HepG2 (cell line): ENCODE measurements around the gene RRP9. TPM values are rescaled to one million over a fixed set of nuclear protein-coding genes. Genes with fewer than 3 reads are reported as not detected.
A peak's percentile ranks its signal among the peaks of the same experiment; 100 is the strongest.

Source experiments
- ATF7 ChIP-seq, 2 experiments: fragments of 450-650 bp in 1 of 2; sonication (generic) in 1 of 2; formaldehyde crosslinking in 1 of 2; IDR thresholded peaks; 2 replicates each; pipeline versions ENCODE4 v1.4.0 to v1.6.1; 2016 to 2020; ENCODE audit warnings: antibody characterized with exemption in 1 of 2, mild to moderate bottlenecking in 1 of 2, missing genetic modification reagents in 1 of 2
- BCL6 ChIP-seq: IDR thresholded peaks from 2 replicates; pipeline ENCODE4 v1.6.1; 2016; ENCODE audit warnings: missing genetic modification reagents, missing compliant biosample characterization
- HNF4A ChIP-seq: sonication (generic); formaldehyde crosslinking; IDR thresholded peaks from 2 replicates; pipeline ENCODE4 v1.4.0; 2020; ENCODE audit warnings: missing genetic modification reagents
- KDM2A ChIP-seq: sonication (generic); formaldehyde crosslinking; IDR thresholded peaks from 2 replicates; pipeline ENCODE4 v1.4.0; 2020; ENCODE audit warnings: low read depth, missing genetic modification reagents, borderline replicate concordance
- KMT2A ChIP-seq: sonication (generic); formaldehyde crosslinking; IDR thresholded peaks from 2 replicates; pipeline ENCODE4 v1.4.0; 2020; ENCODE audit warnings: missing genetic modification reagents
- NPAS2 ChIP-seq: sonication (generic); formaldehyde crosslinking; IDR thresholded peaks from 2 replicates; pipeline ENCODE4 v1.8.0; 2022; ENCODE audit warnings: mild to moderate bottlenecking, missing genetic modification reagents, borderline replicate concordance
- ONECUT2 ChIP-seq: sonication (generic); formaldehyde crosslinking; IDR thresholded peaks from 2 replicates; pipeline ENCODE4 v1.4.0; 2020; ENCODE audit warnings: missing genetic modification reagents
- PRDM10 ChIP-seq: sonication (generic); formaldehyde crosslinking; IDR thresholded peaks from 2 replicates; pipeline ENCODE4 v1.4.0; 2020; ENCODE audit warnings: low read depth, missing genetic modification reagents
- RBAK ChIP-seq: sonication (generic); formaldehyde crosslinking; IDR thresholded peaks from 2 replicates; pipeline ENCODE4 v1.5.1; 2020; ENCODE audit warnings: mild to moderate bottlenecking, missing genetic modification reagents
- RBM39 ChIP-seq: fragments of 200-400 bp; formaldehyde crosslinking; IDR thresholded peaks from one replicate; pipeline ENCODE4 v1.6.1; 2018; ENCODE audit warnings: antibody characterized with exemption, mild to moderate bottlenecking, low read depth, low read length; ENCODE audit not compliant: poor library complexity, severe bottlenecking
- TARDBP ChIP-seq: sonication (generic); formaldehyde crosslinking; IDR thresholded peaks from 2 replicates; pipeline ENCODE4 v1.8.0; 2022; ENCODE audit warnings: mild to moderate bottlenecking, missing genetic modification reagents
- TEAD3 ChIP-seq: optimal IDR thresholded peaks from 2 replicates; pipeline ENCODE3; 2016; ENCODE audit warnings: borderline replicate concordance
- ZKSCAN1 ChIP-seq: fragments of 150-350 bp; IDR thresholded peaks from 2 replicates; pipeline ENCODE4 v1.6.1; 2014; ENCODE audit warnings: low read length
- ZNF263 ChIP-seq: sonication (generic); formaldehyde crosslinking; IDR thresholded peaks from 2 replicates; pipeline ENCODE4 v1.4.0; 2020; ENCODE audit warnings: missing genetic modification reagents
- ZNF335 ChIP-seq: sonication (generic); formaldehyde crosslinking; IDR thresholded peaks from 2 replicates; pipeline ENCODE4 v1.4.0; 2020; ENCODE audit warnings: missing genetic modification reagents
- ZNF616 ChIP-seq: sonication (generic); formaldehyde crosslinking; IDR thresholded peaks from 2 replicates; pipeline ENCODE4 v1.5.0; 2020; ENCODE audit warnings: low read depth, mild to moderate bottlenecking, missing genetic modification reagents
- ZNF724P ChIP-seq: sonication (generic); formaldehyde crosslinking; IDR thresholded peaks from 2 replicates; pipeline ENCODE4 v1.8.0; 2022; ENCODE audit warnings: missing genetic modification reagents, borderline replicate concordance
- polyA plus RNA-seq, 8 experiments: library from polyadenylated mRNA; depleted of rRNA in 3 of 8; stranded (reverse) in 7 of 8; unstranded in 1 of 8; fragments of >200 nt; fragmentation: Illumina TruSeq in 4 of 8; extraction: Trizol in 4 of 8; gene quantifications; 2 replicates each; pipeline versions ENCODE4 v1.2.1 to v1.2.3, GENCODE V29; 2011 to 2016; ENCODE audit warnings: low read depth in 4 of 8, missing spikeins in 1 of 8, mixed read lengths in 1 of 8; ENCODE audit not compliant: insufficient read depth in 1 of 8
- total RNA-seq, 5 experiments: library from RNA; depleted of rRNA; stranded (reverse); fragments of >200 nt; fragmentation: Illumina TruSeq; extraction: Trizol; gene quantifications; 2 replicates each; pipeline ENCODE4 v1.2.3, GENCODE V29; 2016; ENCODE audit warnings: low read depth in 1 of 5
- TF ChIP-seq, protein P1 (sequence below): sonication (generic); formaldehyde crosslinking; IDR thresholded peaks from 2 replicates; pipeline ENCODE4 v1.8.1; 2023; ENCODE audit warnings: mild to moderate bottlenecking, inconsistent platforms, moderate library complexity, missing genetic modification reagents, borderline replicate concordance
- TF ChIP-seq, protein P2 (sequence below): sonication (generic); formaldehyde crosslinking; IDR thresholded peaks from 2 replicates; pipeline ENCODE4 v1.8.0; 2022; ENCODE audit warnings: missing genetic modification reagents, low read depth, mild to moderate bottlenecking, borderline replicate concordance
- TF ChIP-seq, protein P3 (sequence below): sonication (generic); formaldehyde crosslinking; IDR thresholded peaks from 2 replicates; pipeline ENCODE4 v1.5.0; 2020; ENCODE audit warnings: mild to moderate bottlenecking, missing genetic modification reagents
- TF ChIP-seq, protein P4 (sequence below): sonication (generic); formaldehyde crosslinking; IDR thresholded peaks from 2 replicates; pipeline ENCODE4 v1.5.0; 2020; ENCODE audit warnings: mild to moderate bottlenecking, missing genetic modification reagents

RRP9 gene
- total and polyA plus RNA-seq, 2 of the 13 experiments (the other 11 are each of a cell fraction or from before 2014, with no cell fraction given) = 14.8 to 44.0 TPM

DNA sequence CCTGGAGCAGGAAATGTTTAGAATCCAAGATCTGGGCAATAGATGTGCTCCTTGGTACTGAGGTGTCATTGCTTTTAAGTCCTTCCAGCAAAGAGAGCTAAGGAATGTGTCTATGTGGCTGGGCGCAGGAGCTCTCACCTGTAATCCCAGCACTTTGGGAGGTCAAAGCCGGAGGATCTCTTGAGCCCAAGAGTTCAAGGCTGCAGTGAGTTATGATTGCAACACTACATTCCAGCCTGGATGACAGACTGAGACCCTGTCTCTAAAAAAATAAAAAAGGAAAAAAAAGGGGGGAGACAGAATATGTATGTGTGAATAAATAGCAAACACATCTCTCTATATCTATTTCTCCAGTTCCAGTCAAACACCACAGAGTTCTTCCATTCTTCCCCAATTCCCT is 9.2 kb upstream of the RRP9 start (continued):
- TF ChIP-seq HNF4A (CRISPR knock-in tag) (peak; percentile 65), ZNF724P (no peak), NPAS2 (CRISPR knock-in tag) (no peak), ZNF335 (no peak), RBAK (CRISPR knock-in tag) (no peak), ZKSCAN1 (no peak), ZNF616 (no peak), KMT2A (CRISPR knock-in tag) (no peak), ONECUT2 (no peak), TEAD3 (CRISPR knock-in tag) (peak; percentile 89), RBM39 (no peak), BCL6 (CRISPR knock-in tag) (no peak), TARDBP (CRISPR knock-in tag) (no peak), ATF7 (IDR thresholded peaks at IDR 0.05) (no peak), ATF7 (CRISPR knock-in tag; IDR thresholded peaks at IDR 0.05) (no peak), ZNF263 (no peak), PRDM10 (CRISPR knock-in tag) (no peak), KDM2A (CRISPR knock-in tag) (no peak)
- TF ChIP-seq, protein P1, sequence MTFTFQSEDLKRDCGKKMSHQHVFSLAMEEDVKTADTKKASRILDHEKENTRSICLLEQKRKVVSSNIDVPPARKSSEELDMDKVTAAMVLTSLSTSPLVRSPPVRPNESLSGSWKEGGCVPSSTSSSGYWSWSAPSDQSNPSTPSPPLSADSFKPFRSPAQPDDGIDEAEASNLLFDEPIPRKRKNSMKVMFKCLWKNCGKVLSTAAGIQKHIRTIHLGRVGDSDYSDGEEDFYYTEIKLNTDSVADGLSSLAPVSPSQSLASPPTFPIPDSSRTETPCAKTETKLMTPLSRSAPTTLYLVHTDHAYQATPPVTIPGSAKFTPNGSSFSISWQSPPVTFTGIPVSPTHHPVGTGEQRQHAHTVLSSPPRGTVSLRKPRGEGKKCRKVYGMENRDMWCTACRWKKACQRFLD (CRISPR knock-in tag) = no peak
- TF ChIP-seq, protein P2, sequence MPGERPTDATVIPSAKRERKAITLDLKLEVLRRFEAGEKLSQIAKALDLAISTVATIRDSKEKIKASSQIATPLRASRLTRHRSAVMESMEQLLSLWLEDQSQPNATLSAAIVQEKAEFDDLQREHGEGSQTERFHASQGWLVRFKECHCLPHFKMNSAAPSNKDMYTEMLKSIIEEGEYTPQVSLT (CRISPR knock-in tag) = no peak
- TF ChIP-seq, protein P3, sequence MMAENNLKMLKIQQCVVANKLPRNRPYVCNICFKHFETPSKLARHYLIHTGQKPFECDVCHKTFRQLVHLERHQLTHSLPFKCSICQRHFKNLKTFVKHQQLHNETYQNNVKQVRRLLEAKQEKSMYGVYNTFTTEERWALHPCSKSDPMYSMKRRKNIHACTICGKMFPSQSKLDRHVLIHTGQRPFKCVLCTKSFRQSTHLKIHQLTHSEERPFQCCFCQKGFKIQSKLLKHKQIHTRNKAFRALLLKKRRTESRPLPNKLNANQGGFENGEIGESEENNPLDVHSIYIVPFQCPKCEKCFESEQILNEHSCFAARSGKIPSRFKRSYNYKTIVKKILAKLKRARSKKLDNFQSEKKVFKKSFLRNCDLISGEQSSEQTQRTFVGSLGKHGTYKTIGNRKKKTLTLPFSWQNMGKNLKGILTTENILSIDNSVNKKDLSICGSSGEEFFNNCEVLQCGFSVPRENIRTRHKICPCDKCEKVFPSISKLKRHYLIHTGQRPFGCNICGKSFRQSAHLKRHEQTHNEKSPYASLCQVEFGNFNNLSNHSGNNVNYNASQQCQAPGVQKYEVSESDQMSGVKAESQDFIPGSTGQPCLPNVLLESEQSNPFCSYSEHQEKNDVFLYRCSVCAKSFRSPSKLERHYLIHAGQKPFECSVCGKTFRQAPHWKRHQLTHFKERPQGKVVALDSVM (CRISPR knock-in tag) = peak; percentile 84
- TF ChIP-seq, protein P4, sequence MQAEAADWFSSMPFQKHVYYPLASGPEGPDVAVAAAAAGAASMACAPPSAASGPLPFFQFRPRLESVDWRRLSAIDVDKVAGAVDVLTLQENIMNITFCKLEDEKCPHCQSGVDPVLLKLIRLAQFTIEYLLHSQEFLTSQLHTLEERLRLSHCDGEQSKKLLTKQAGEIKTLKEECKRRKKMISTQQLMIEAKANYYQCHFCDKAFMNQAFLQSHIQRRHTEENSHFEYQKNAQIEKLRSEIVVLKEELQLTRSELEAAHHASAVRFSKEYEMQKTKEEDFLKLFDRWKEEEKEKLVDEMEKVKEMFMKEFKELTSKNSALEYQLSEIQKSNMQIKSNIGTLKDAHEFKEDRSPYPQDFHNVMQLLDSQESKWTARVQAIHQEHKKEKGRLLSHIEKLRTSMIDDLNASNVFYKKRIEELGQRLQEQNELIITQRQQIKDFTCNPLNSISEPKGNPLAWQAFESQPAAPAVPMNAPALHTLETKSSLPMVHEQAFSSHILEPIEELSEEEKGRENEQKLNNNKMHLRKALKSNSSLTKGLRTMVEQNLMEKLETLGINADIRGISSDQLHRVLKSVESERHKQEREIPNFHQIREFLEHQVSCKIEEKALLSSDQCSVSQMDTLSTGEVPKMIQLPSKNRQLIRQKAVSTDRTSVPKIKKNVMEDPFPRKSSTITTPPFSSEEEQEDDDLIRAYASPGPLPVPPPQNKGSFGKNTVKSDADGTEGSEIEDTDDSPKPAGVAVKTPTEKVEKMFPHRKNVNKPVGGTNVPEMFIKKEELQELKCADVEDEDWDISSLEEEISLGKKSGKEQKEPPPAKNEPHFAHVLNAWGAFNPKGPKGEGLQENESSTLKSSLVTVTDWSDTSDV (CRISPR knock-in tag) = no peak
